ENCODE results near the gene PPP4R3C.

PPP4R3C gene

GRCh38 chrX:27435031-27435430, 28.1 kb downstream of the PPP4R3C start:
- Mint-ChIP-seq H3K4me3 (no peak overlapping the region), H3K9me3 (no peaks in the 10 kb centered on the region), H3K4me1 (no peaks in the 10 kb centered on the region), H3K27ac (no peak overlapping the region), H3K27me3 (ENCODE audit: low read depth) (no peaks in the 10 kb centered on the region), H3K36me3 (ENCODE audit: low read depth) (no peaks in the 10 kb centered on the region)
- no peak for TF ChIP-seq CTCF (IDR thresholded peaks at IDR 0.05; ENCODE audit: unreplicated experiment in 3 of 3)

All from nephron (organoid).